OCI-LY1 (cell line): ENCODE measurements around the gene SPTLC2.

Experiments
- CTCF ChIP-seq: fragments of 200-600 bp; sonication (generic), shearing (Covaris generic); IDR thresholded peaks from 2 replicates; pipeline ENCODE4 v1.5.1; 2017; ENCODE audit warnings: mild to moderate bottlenecking, antibody characterized with exemption, low read length, moderate library complexity, mixed read lengths
- EZH2 ChIP-seq: fragments of 200-600 bp; sonication (generic), shearing (Covaris generic); IDR thresholded peaks from 2 replicates; pipeline ENCODE4 v1.8.0; 2017; ENCODE audit warnings: borderline replicate concordance, mixed run types, mild to moderate bottlenecking, antibody characterized with exemption, low read length, moderate library complexity, mixed read lengths

GRCh38 chr14:77601846-77602619 lies 14.4 kb downstream of the SPTLC2 start:
- TF ChIP-seq CTCF (no peak), EZH2 (no peak)
